Spinal cord (tissue), 10 donors: Measurements from ENCODE around the gene ZBTB42. TPM values are rescaled to one million over a fixed set of nuclear protein-coding genes. Genes with fewer than 3 reads are reported as not detected.
"Not testable (repeated sequence)": the region's sequence is repeated elsewhere in the genome, so short reads cannot be mapped to it uniquely, and the experiment has no call there.

Experiments
- DNase-seq, 6 donors: peaks; one replicate each; pipeline versions ENCODE4 v3.0.0 to v3.0.0-alpha.2; 2013 to 2015; ENCODE audit warnings: low spot score in 6 of 6, low read depth in 4 of 6
- H3K27ac ChIP-seq: one replicate; pipeline ENCODE4 v1.5.1; 2013; ENCODE audit warnings: low read depth, low read length, control low read depth
- H3K27me3 ChIP-seq: one replicate; pipeline ENCODE4 v1.6.1; 2013; ENCODE audit warnings: low read length; ENCODE audit not compliant: control insufficient read depth, insufficient read depth
- H3K36me3 ChIP-seq: one replicate; pipeline ENCODE4 v1.6.1; 2013; ENCODE audit warnings: low read length; ENCODE audit not compliant: control insufficient read depth, insufficient read depth
- H3K4me1 ChIP-seq: one replicate; pipeline ENCODE4 v1.6.1; 2013; ENCODE audit warnings: low read length; ENCODE audit not compliant: control insufficient read depth, insufficient read depth
- H3K4me3 ChIP-seq: one replicate; pipeline ENCODE4 v1.5.1; 2013; ENCODE audit warnings: low read depth, low read length, control low read depth
- H3K9me3 ChIP-seq: one replicate; pipeline ENCODE4 v1.6.1; 2013; ENCODE audit warnings: low read length; ENCODE audit not compliant: control insufficient read depth, insufficient read depth
- WGBS: methylation state at CpG from one replicate; pipeline ENCODE4 v1.1.5; 2013; ENCODE audit warnings: missing lambda C conversion rate; ENCODE audit not compliant: insufficient coverage; 5-methylcytosine and 5-hydroxymethylcytosine counted together
- polyA plus RNA-seq, 2 donors: library from polyadenylated mRNA; unstranded; fragments of 120-200 nt; gene quantifications; one replicate each; pipeline ENCODE4 v1.2.1, GENCODE V29; 2013; ENCODE audit not compliant: insufficient read length in 2 of 2
- total RNA-seq, 2 donors: library from RNA; depleted of rRNA in 1 of 2; stranded (reverse); fragments of 120-200 nt in 1 of 2; fragments of >200 nt in 1 of 2; gene quantifications; one replicate each; pipeline versions ENCODE4 v1.2.3 to v1.2.4, GENCODE V29; 2013 to 2014
- donor health status: healthy.

Gene ZBTB42
- total and polyA plus RNA-seq, 4 donors: 0.99 to 2.3 (median 1.9) TPM

GRCh38 chr14:104830781-104831180 is 29.9 kb downstream of the ZBTB42 start:
- WGBS: 66% methylated on average over 9 of the region's 9 CpGs
- peaks cover 18% of the 10 kb centered on the region for H3K4me1 ChIP-seq
- no peak overlapping the region for H3K4me3 ChIP-seq
- H3K27ac ChIP-seq: no peak overlapping the region
- DNase-seq: no peak
- H3K9me3 ChIP-seq: no peaks in the 10 kb centered on the region
- H3K36me3 ChIP-seq: no peaks in the 10 kb centered on the region
- no peaks in the 10 kb centered on the region for H3K27me3 ChIP-seq

GRCh38 chr14:104836171-104836935 is 35.5 kb downstream of the ZBTB42 start:
- H3K27me3 ChIP-seq, H3K27ac ChIP-seq, H3K9me3 ChIP-seq, DNase-seq, H3K4me1 ChIP-seq, H3K4me3 ChIP-seq, H3K36me3 ChIP-seq: not testable (repeated sequence)
- WGBS: 90% methylated on average over 11 of the region's 41 CpGs

GRCh38 chr14:104841730-104842129 is 40.8 kb downstream of the ZBTB42 start:
- Histone ChIP-seq H3K36me3 (no peaks in the 10 kb centered on the region), H3K9me3 (peaks cover 4% of the 10 kb centered on the region), H3K4me1 (peaks cover 21% of the 10 kb centered on the region), H3K27me3 (peaks cover 37% of the 10 kb centered on the region), H3K27ac (no peak overlapping the region), H3K4me3 (no peak overlapping the region)
- 60% methylated on average over 1 of the region's 1 CpG for WGBS
- DNase-seq: no peak

DNA sequence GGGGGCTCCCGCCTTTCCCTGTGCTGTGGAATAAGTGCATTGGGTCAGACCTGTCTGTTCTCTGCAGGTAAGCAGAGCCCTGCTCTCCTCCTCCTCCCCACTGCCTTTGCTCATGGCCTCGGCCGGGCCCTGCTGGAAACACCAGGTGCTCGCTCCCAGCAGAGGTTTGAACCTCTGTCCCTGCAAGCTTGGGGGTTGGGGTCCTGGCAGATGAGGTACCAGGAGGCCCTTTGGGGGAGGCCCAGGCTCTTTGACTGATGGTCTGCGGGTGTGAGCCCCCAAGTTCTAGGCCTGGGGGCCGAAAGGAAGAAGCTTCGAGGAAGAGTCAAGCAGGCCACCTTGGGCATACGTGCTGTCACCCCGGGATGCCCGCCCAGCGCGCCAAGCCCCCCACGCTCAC is 42.1 kb downstream of the ZBTB42 start:
- peaks cover 4% of the 10 kb centered on the region for H3K9me3 ChIP-seq
- peaks cover 21% of the 10 kb centered on the region for H3K4me1 ChIP-seq
- DNase-seq: no peak
- no peak overlapping the region for H3K27ac ChIP-seq
- 21% methylated on average over 10 of the region's 13 CpGs for WGBS
- no peak overlapping the region for H3K4me3 ChIP-seq
- no peaks in the 10 kb centered on the region for H3K36me3 ChIP-seq
- H3K27me3 ChIP-seq: peaks cover 39% of the 10 kb centered on the region

DNA sequence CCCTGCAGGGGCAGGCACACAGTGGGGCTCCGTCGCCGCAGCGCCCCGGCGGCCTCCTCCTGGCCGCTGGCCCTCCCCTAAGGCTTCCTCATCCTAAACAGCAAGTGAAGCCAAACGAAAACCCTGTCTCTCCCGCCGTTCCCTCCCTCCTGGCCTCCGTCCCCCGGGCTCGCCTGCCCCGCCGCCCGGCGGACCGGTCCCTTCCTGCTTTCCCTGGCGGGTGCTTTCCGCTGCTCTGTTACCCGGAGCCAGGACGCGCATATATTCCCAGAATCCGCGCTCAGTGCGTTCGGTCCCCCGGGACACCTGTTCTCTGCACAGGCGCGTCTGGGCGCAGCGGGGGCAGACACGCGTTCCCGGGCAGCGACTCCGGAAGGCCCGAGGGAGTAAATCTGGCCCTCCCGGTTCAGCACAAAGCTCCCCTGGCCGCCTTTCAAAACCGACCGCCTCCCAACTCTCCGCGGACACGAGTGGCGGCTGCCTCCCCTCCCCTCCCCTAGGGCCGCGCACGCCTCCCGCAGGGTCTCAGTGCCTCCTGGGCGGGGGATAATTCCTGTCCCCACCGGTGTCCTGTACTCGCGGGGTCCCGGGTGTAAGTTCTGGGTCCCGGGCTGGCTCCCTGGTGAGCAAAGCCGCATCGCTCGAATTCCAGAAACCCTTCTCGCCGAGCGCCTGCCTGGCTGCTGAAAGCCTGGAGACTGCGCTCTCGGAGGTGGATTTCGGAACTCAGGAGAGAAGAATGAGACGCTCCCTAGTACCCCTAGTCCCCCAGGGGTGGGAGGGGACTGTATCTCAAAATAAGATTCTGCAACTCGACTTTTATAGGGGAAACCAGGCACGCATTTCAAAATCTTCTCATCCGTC is 42.8 kb downstream of the ZBTB42 start:
- Histone ChIP-seq H3K4me1 (peaks cover 21% of the 10 kb centered on the region), H3K27ac (no peak overlapping the region), H3K4me3 (peak overlapping the region; percentile 24), H3K9me3 (peaks cover 4% of the 10 kb centered on the region), H3K27me3 (peaks cover 39% of the 10 kb centered on the region), H3K36me3 (no peaks in the 10 kb centered on the region)
- DNase-seq: peak in 2 of 6 donors; percentile 25 to 35
- under 1% methylated on average over 68 of the region's 69 CpGs for WGBS

GRCh38 chr14:104844306-104845032 is 43.6 kb downstream of the ZBTB42 start:
- no peak overlapping the region for H3K27ac ChIP-seq
- H3K4me3 ChIP-seq: no peak overlapping the region
- H3K27me3 ChIP-seq: peaks cover 39% of the 10 kb centered on the region
- H3K9me3 ChIP-seq: peaks cover 4% of the 10 kb centered on the region
- 8% methylated on average over 26 of the region's 27 CpGs for WGBS
- no peak for DNase-seq
- no peaks in the 10 kb centered on the region for H3K36me3 ChIP-seq
- H3K4me1 ChIP-seq: peaks cover 21% of the 10 kb centered on the region

- peaks cover 39% of the 10 kb centered on the region for H3K27me3 ChIP-seq
- H3K4me3 ChIP-seq: no peak overlapping the region
- no peak for DNase-seq
- no peak overlapping the region for H3K27ac ChIP-seq
- no peaks in the 10 kb centered on the region for H3K36me3 ChIP-seq
- peaks cover 21% of the 10 kb centered on the region for H3K4me1 ChIP-seq
- 94% methylated on average over 3 of the region's 4 CpGs for WGBS
- H3K9me3 ChIP-seq: peaks cover 4% of the 10 kb centered on the region
These were observed 44.2 kb downstream of the ZBTB42 start for GRCh38 chr14:104845033-104845666.

GRCh38 chr14:104845834-104846441 is 45.0 kb downstream of the ZBTB42 start:
- H3K27me3 ChIP-seq: peaks cover 39% of the 10 kb centered on the region
- DNase-seq: no peak
- no peaks in the 10 kb centered on the region for H3K9me3 ChIP-seq
- H3K36me3 ChIP-seq: no peaks in the 10 kb centered on the region
- no peak overlapping the region for H3K27ac ChIP-seq
- 80% methylated on average over 2 of the region's 3 CpGs for WGBS
- peaks cover 21% of the 10 kb centered on the region for H3K4me1 ChIP-seq
- no peak overlapping the region for H3K4me3 ChIP-seq

- Histone ChIP-seq H3K36me3 (no peaks in the 10 kb centered on the region), H3K9me3 (no peaks in the 10 kb centered on the region), H3K4me3 (no peak overlapping the region), H3K4me1 (peaks cover 8% of the 10 kb centered on the region), H3K27ac (no peak overlapping the region), H3K27me3 (peaks cover 8% of the 10 kb centered on the region)
- no peak for DNase-seq
- WGBS: 73% methylated on average over 4 of the region's 8 CpGs
These were observed 51.4 kb downstream of the ZBTB42 start for GRCh38 chr14:104852280-104852663.
